Ishikawa (cell line): ENCODE measurements around the gene MAPK1.

ENCODE experiments used
- CEBPB ChIP-seq: IDR thresholded peaks from 2 replicates; pipeline ENCODE4 v1.6.1; 2012
- CREB1 ChIP-seq: IDR thresholded peaks from 2 replicates; pipeline ENCODE4 v1.6.1; 2012; ENCODE audit warnings: low read depth
- EP300 ChIP-seq: IDR thresholded peaks from 2 replicates; pipeline ENCODE4 v1.6.1; 2012; ENCODE audit warnings: borderline replicate concordance
- FOXM1 ChIP-seq: IDR thresholded peaks from 2 replicates; pipeline ENCODE4 v1.6.1; 2012; ENCODE audit warnings: low read depth, borderline replicate concordance
- MAX ChIP-seq: IDR thresholded peaks from 2 replicates; pipeline ENCODE4 v1.6.1; 2012
- NFIC ChIP-seq: IDR thresholded peaks from 2 replicates; pipeline ENCODE4 v1.6.1; 2012
- RAD21 ChIP-seq: IDR thresholded peaks from 2 replicates; pipeline ENCODE4 v1.6.1; 2012; ENCODE audit warnings: low read depth
- REST ChIP-seq: IDR thresholded peaks from 2 replicates; pipeline ENCODE4 v1.6.1; 2012; ENCODE audit warnings: low read depth, mild to moderate bottlenecking
- TAF1 ChIP-seq: IDR thresholded peaks from 2 replicates; pipeline ENCODE4 v1.6.1; 2012; ENCODE audit warnings: low read depth, mild to moderate bottlenecking
- TCF12 ChIP-seq: IDR thresholded peaks from 2 replicates; pipeline ENCODE4 v1.6.1; 2012; ENCODE audit warnings: low read depth
- USF1 ChIP-seq: IDR thresholded peaks from 2 replicates; pipeline ENCODE4 v1.6.1; 2012
- YY1 ChIP-seq: IDR thresholded peaks from 2 replicates; pipeline ENCODE4 v1.6.1; 2012; ENCODE audit warnings: low read depth
- ZBTB7A ChIP-seq: IDR thresholded peaks from 2 replicates; pipeline ENCODE4 v1.6.1; 2012; ENCODE audit warnings: low read depth

- TF ChIP-seq TAF1 (no peak), CREB1 (no peak), MAX (no peak), EP300 (no peak), FOXM1 (no peak), RAD21 (no peak), ZBTB7A (no peak), REST (no peak), YY1 (no peak), USF1 (no peak), TCF12 (no peak), CEBPB (no peak), NFIC (no peak)
Observed at GRCh38 chr22:21839765-21840140, 27.7 kb downstream of the MAPK1 start.
